OCI-LY1 (cell line): Measurements from ENCODE around the gene HOXA9.

ENCODE experiments used
- CTCF ChIP-seq: fragments of 200-600 bp; sonication (generic), shearing (Covaris generic); IDR thresholded peaks from 2 replicates; pipeline ENCODE4 v1.5.1; 2017; ENCODE audit warnings: mild to moderate bottlenecking, antibody characterized with exemption, low read length, moderate library complexity, mixed read lengths
- EZH2 ChIP-seq: fragments of 200-600 bp; sonication (generic), shearing (Covaris generic); IDR thresholded peaks from 2 replicates; pipeline ENCODE4 v1.8.0; 2017; ENCODE audit warnings: borderline replicate concordance, mixed run types, mild to moderate bottlenecking, antibody characterized with exemption, low read length, moderate library complexity, mixed read lengths

- no peak for TF ChIP-seq EZH2
- no peak for TF ChIP-seq CTCF
Measured at GRCh38 chr7:27123477-27124053, 41.8 kb downstream of the HOXA9 start.
